HEK293 (cell line): Measurements from ENCODE around the gene F8A1.
"Not testable (repeated sequence)": the region's sequence is repeated elsewhere in the genome, so short reads cannot be mapped to it uniquely, and the experiment has no call there.

Experiments
- CTCF ChIA-PET: fragments of 350-600 bp; formaldehyde crosslinking; extraction: SDS; loops from one replicate; lab custom pipeline; 2021; ENCODE audit warnings: antibody characterized with exemption; lab: Yijun Ruan, JAX
- POLR2A ChIA-PET: fragments of 300-600 bp; formaldehyde crosslinking; extraction: SDS; loops from one replicate; lab custom pipeline; 2020; ENCODE audit warnings: antibody characterized with exemption, inconsistent platforms; lab: Yijun Ruan, JAX
- H3K27ac ChIP-seq: fragments of 200-500 bp; sonication (Bioruptor generic); 2 replicates; pipeline ENCODE4 v1.5.1; 2014; ENCODE audit warnings: low read depth, low read length, control low read depth, inconsistent platforms; ENCODE audit errors: extremely low read depth
- H3K36me3 ChIP-seq, 2 experiments: fragments of 200-500 bp in 1 of 2; sonication (Bioruptor generic) in 1 of 2; 1 replicate in 1 of 2; 2 replicates in 1 of 2; pipeline ENCODE4 v1.5.1; 2014 to 2017; ENCODE audit warnings: inconsistent platforms in 2 of 2, low read length in 2 of 2; ENCODE audit not compliant: control insufficient read depth in 2 of 2, insufficient read depth in 1 of 2
- H3K4me1 ChIP-seq: fragments of 200-500 bp; sonication (Bioruptor generic); 2 replicates; pipeline ENCODE4 v1.5.1; 2014; ENCODE audit warnings: mild to moderate bottlenecking, low read length, inconsistent platforms; ENCODE audit not compliant: control insufficient read depth, insufficient read depth
- H3K4me3 ChIP-seq: 2 replicates; pipeline ENCODE4 v1.5.1; 2011; ENCODE audit warnings: low read depth, mild to moderate bottlenecking, control low read depth, low read length, moderate library complexity
- H3K9me3 ChIP-seq: fragments of 200-500 bp; sonication (Bioruptor generic); 2 replicates; pipeline ENCODE4 v1.5.1; 2014; ENCODE audit warnings: low read depth, low read length, inconsistent platforms; ENCODE audit not compliant: control insufficient read depth, insufficient read depth
- ZNF146 ChIP-seq: fragments of 450-650 bp; formaldehyde crosslinking; IDR thresholded peaks from 2 replicates; pipeline ENCODE4 v1.5.1; 2016; ENCODE audit warnings: missing biosample characterization, missing genetic modification characterization
- ZNF626 ChIP-seq: fragments of 450-650 bp; sonication (Bioruptor Pico); formaldehyde crosslinking; IDR thresholded peaks from 2 replicates; pipeline ENCODE4 v1.5.1; 2018; ENCODE audit warnings: missing biosample characterization, missing genetic modification characterization, inconsistent platforms
- TF ChIP-seq, protein P1 (sequence below): fragments of 450-650 bp; formaldehyde crosslinking; IDR thresholded peaks from 2 replicates; pipeline ENCODE4 v1.5.1; 2016; ENCODE audit warnings: missing biosample characterization, missing genetic modification characterization

Gene F8A1

DNA sequence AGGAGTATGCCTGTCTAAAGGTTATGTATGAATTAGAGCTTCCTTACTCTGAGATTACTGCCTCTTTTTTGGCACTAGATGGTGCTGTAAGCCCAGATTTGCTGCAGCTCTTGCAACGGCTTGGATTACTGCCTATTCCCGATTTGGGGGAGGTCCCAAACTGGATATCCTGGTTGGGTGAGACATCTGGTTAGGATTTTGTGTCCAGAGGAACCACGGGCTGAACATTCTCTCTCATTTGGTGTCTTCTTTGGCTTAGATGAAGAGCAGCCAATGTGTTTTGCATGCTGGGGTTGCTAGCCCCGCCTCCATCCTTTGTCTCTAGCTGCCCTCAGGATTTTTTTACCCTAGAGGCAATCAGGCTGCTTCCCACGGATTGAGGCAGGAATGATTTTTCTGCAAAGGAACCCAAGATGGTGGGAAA, 31.9 kb downstream of the F8A1 start (continued):
- TF ChIP-seq, protein P1, sequence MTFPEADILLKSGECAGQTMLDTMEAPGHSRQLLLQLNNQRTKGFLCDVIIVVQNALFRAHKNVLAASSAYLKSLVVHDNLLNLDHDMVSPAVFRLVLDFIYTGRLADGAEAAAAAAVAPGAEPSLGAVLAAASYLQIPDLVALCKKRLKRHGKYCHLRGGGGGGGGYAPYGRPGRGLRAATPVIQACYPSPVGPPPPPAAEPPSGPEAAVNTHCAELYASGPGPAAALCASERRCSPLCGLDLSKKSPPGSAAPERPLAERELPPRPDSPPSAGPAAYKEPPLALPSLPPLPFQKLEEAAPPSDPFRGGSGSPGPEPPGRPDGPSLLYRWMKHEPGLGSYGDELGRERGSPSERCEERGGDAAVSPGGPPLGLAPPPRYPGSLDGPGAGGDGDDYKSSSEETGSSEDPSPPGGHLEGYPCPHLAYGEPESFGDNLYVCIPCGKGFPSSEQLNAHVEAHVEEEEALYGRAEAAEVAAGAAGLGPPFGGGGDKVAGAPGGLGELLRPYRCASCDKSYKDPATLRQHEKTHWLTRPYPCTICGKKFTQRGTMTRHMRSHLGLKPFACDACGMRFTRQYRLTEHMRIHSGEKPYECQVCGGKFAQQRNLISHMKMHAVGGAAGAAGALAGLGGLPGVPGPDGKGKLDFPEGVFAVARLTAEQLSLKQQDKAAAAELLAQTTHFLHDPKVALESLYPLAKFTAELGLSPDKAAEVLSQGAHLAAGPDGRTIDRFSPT (tag by site-specific recombination) = no peak
- no peak for TF ChIP-seq ZNF146 (tag by site-specific recombination)
- TF ChIP-seq ZNF626 (tag by site-specific recombination) = no peak

DNA sequence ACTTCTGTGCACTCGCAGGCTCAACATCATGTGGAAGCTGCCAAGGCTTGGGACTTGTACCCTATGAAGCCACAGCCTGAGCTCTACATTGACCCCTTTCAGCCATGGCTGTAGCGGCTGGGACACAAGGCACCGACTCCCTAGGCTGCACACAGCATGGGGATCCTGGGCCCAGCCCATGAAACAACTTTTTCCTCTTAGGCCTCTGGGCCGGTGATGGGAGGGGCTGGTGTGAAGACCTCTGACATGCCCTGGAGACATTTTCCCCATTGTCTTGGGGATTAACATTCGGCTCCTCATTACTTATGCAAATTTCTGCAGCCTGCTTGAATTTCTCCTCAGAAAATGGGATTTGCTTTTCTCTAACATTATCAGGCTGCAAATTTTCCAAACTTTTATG, 38.6 kb downstream of the F8A1 start:
- H3K4me3 ChIP-seq, H3K4me1 ChIP-seq, H3K36me3 ChIP-seq, CTCF ChIA-PET, H3K27ac ChIP-seq, H3K9me3 ChIP-seq, POLR2A ChIA-PET: not testable (repeated sequence)
